GM12892 (cell line): ENCODE results near the gene OR8G1.

ENCODE experiments used
- POLR2A ChIP-seq: IDR thresholded peaks from 2 replicates; pipeline ENCODE4 v1.6.1; 2011; ENCODE audit warnings: low read depth, low read length, control low read depth
- POLR2AphosphoS5 ChIP-seq: IDR thresholded peaks from 2 replicates; pipeline ENCODE4 v1.6.1; 2011; ENCODE audit warnings: low read depth, low read length, control low read depth
- TAF1 ChIP-seq: IDR thresholded peaks from 2 replicates; pipeline ENCODE4 v1.6.1; 2011; ENCODE audit warnings: low read depth, mild to moderate bottlenecking, control low read depth, low read length, borderline replicate concordance

DNA sequence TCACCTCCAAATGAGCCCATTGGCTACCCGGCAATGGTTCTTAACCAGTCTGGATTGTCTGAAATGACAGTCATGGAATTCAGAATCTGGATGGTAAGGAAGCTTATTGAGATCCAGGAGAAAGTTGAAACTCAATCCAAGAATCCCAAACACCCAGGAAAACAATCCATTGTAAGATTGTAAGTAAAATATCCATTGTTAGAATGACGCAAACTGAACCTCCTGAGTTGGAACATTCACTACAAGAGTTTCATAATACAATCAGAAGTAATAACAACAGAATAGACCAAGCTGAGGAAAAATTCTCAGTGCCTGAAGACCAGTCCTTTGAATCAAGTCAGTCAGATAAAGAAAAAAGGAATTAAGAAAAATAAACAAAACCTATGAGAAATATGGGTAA, 37.4 kb downstream of the OR8G1 start:
- TF ChIP-seq POLR2A (no peak), POLR2AphosphoS5 (no peak), TAF1 (no peak)
